Cardiac muscle cell (in vitro differentiated cells and primary cell): Measurements from ENCODE around the gene SORBS2. TPM values are rescaled to one million over a fixed set of nuclear protein-coding genes. Genes with fewer than 3 reads are reported as not detected.

Experiments used
- DNase-seq, 2 donors: peaks; one replicate each; pipeline versions ENCODE4 v3.0.0 to v3.0.0-alpha.2; 2010 to 2017; ENCODE audit warnings: low read depth in 1 of 2, low spot score in 1 of 2
- H3K27ac ChIP-seq: fragments of 200-600 bp; sonication (generic); 2 replicates; pipeline ENCODE4 v1.5.1; 2016
- H3K27me3 ChIP-seq: fragments of 200-600 bp; sonication (generic); 2 replicates; pipeline ENCODE4 v1.6.0; 2016; ENCODE audit warnings: control low read depth
- H3K36me3 ChIP-seq: fragments of 200-600 bp; sonication (generic); 2 replicates; pipeline ENCODE4 v1.5.1; 2016; ENCODE audit warnings: control low read depth
- H3K4me1 ChIP-seq: fragments of 200-600 bp; sonication (generic); 2 replicates; pipeline ENCODE4 v1.8.1; 2017; ENCODE audit warnings: low read depth, mild to moderate bottlenecking, mixed run types
- H3K4me3 ChIP-seq: fragments of 200-600 bp; sonication (generic); 2 replicates; pipeline ENCODE4 v1.5.1; 2016; ENCODE audit warnings: mild to moderate bottlenecking
- H3K9me3 ChIP-seq: fragments of 200-600 bp; sonication (generic); 2 replicates; pipeline ENCODE4 v1.5.1; 2017; ENCODE audit warnings: low read depth, mild to moderate bottlenecking, control low read depth
- CTCF ChIP-seq: IDR thresholded peaks from 2 replicates; pipeline ENCODE4 v1.5.1; 2012; ENCODE audit warnings: low read depth, mild to moderate bottlenecking, low read length
- polyA plus RNA-seq: library from polyadenylated mRNA; unstranded; fragments of >200 nt; fragmentation: Nextera tagmentation; extraction: Ambion mirVana; gene quantifications from 2 replicates; pipeline ENCODE4 v1.2.1, GENCODE V29; 2016
- total RNA-seq: library from RNA; depleted of rRNA; stranded (reverse); fragments of >200 nt; gene quantifications from 2 replicates; pipeline ENCODE4 v1.2.3, GENCODE V29; 2016

Gene SORBS2
- total and polyA plus RNA-seq, 2 experiments from 2014 or later, result 453 to 470 TPM

DNA sequence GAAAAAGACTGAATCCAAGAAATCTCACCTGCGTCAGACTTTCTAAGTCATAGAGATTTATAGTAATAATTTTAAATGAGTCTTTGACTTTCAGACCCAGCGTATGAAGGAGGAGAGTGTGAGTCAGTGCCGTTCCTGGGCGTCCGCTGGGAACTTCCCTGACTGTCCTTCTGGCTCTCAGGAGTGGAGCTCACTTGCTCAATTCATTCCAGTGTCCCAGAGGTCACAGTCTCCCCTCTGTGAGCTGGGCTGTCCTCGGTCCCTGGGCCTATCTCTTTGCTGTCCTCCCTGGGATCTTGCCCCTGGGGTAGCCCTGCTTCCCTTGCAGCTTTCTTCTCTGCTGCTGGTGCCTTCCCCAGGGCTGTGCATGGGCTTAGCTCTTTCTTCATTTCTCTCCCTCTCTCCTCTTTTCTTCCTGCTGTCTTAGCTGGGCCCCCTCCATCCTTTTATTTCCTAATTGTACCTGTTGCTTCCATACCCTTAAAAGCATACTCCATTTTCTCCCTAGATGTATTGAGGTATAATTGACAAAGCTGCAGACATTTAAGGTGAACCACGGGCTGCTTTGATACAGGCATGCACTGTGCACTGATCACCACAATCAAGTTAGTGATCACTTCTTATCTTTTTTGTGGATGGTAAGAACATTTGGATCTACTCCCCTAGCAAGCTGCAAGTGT lies 11.6 kb downstream of the SORBS2 start:
- no peaks in the 10 kb centered on the region for H3K9me3 ChIP-seq
- H3K27ac ChIP-seq, result peak overlapping the region; percentile 70
- H3K4me1 ChIP-seq, result peaks cover 43% of the 10 kb centered on the region
- DNase-seq, result no peak
- no peaks in the 10 kb centered on the region for H3K27me3 ChIP-seq
- TF ChIP-seq CTCF, result no peak
- H3K4me3 ChIP-seq, result no peak overlapping the region
- H3K36me3 ChIP-seq, result no peaks in the 10 kb centered on the region

- DNase-seq, result no peak
- Histone ChIP-seq H3K27ac (peak overlapping the region; percentile 70), H3K27me3 (no peaks in the 10 kb centered on the region), H3K4me1 (peaks cover 48% of the 10 kb centered on the region), H3K9me3 (no peaks in the 10 kb centered on the region), H3K4me3 (no peak overlapping the region), H3K36me3 (no peaks in the 10 kb centered on the region)
- no peak for TF ChIP-seq CTCF
Observed at GRCh38 chr4:185799442-185799841, 12.6 kb downstream of the SORBS2 start.

DNA sequence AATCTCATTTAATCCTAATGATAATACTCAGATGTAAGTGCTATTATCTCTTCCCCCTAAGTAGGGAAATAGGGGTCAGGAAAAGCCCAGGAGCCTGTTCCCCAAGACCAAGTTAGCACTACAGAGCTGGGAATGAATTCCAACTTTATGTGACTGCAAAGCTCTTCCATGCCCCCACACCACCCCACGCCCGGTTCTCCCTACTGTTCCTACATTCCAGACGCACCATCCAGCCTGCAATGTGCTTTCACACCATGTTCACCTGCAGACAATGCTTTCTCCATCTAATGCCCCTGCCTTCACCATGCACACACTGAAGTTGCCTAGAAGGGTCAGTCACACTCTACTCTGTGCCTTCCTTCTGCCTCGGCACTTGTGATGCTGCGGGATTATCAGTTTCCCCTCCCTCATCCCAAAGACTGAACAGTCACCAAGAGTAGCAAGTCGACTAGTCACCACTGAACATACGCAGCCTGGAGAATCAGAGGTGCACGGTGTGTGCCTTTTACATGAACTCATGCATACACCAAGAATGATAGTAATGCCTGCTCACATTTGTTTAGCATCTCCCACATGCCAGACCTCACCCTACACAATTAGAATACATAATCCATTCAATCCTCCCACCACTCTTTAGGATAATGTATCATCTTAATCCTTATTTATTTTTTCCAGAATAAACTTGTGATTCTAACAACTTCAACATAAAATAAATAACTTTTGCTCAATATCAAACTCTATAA lies 14.2 kb downstream of the SORBS2 start:
- no peak for DNase-seq

GRCh38 chr4:185797018-185797417 lies 15.0 kb downstream of the SORBS2 start:
- H3K27ac ChIP-seq, result peak overlapping the region; percentile 70
- H3K9me3 ChIP-seq, result no peaks in the 10 kb centered on the region
- no peaks in the 10 kb centered on the region for H3K36me3 ChIP-seq
- H3K27me3 ChIP-seq, result no peaks in the 10 kb centered on the region
- DNase-seq, result peak in 1 of 2 donors; percentile 42
- peaks cover 35% of the 10 kb centered on the region for H3K4me1 ChIP-seq
- no peak for TF ChIP-seq CTCF
- no peak overlapping the region for H3K4me3 ChIP-seq

More for the DNA sequence above, 14.2 kb downstream of the SORBS2 start:
- no peak for TF ChIP-seq CTCF
- H3K9me3 ChIP-seq, result no peaks in the 10 kb centered on the region
- peak overlapping the region; percentile 70 for H3K27ac ChIP-seq
- peaks cover 35% of the 10 kb centered on the region for H3K4me1 ChIP-seq
- no peak overlapping the region for H3K4me3 ChIP-seq
- no peaks in the 10 kb centered on the region for H3K27me3 ChIP-seq
- H3K36me3 ChIP-seq, result no peaks in the 10 kb centered on the region

DNA sequence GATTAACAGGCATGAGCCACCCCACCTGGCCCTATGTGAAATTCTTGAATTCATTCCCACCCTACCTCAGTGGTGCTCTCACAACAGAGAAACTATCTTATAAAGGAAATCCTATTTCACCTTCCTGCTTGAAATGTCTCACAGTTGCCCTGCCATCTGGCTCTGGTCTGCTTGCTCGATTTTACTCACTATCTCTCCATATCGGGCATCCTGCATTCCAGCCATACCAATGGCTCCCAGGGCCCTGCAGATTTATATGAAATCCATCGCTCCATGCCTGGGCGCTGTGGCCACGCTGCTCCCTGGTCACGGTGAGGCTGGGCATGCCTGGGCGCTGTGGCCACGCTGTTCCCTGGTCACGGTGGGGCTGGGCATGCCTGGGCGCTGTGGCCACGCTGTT lies 15.8 kb downstream of the SORBS2 start:
- peak in 1 of 2 donors; percentile 48 for DNase-seq

More for the DNA sequence above, 15.8 kb downstream of the SORBS2 start:
- no peak overlapping the region for H3K4me3 ChIP-seq
- H3K27me3 ChIP-seq, result no peaks in the 10 kb centered on the region
- peaks cover 6% of the 10 kb centered on the region for H3K36me3 ChIP-seq
- peaks cover 35% of the 10 kb centered on the region for H3K4me1 ChIP-seq
- peak overlapping the region; percentile 16 for H3K27ac ChIP-seq
- TF ChIP-seq CTCF, result no peak
- H3K9me3 ChIP-seq, result no peaks in the 10 kb centered on the region
